Uterus (tissue), 4 donors: ENCODE measurements around the gene KLF18. TPM values are rescaled to one million over a fixed set of nuclear protein-coding genes. Genes with fewer than 3 reads are reported as not detected.

Source experiments
- DNase-seq, 2 donors: peaks; one replicate each; pipeline ENCODE4 v3.0.0-alpha.2; 2019 to 2020
- H3K27ac ChIP-seq, 2 donors: fragments of 200-600 bp; sonication (generic); 1 replicate in 1 of 2; 2 replicates in 1 of 2; pipeline ENCODE4 v1.5.1; 2016 to 2018
- H3K27me3 ChIP-seq, 2 donors: fragments of 200-600 bp; sonication (generic); one replicate each; pipeline ENCODE4 v1.5.1; 2018 to 2019; ENCODE audit warnings: control low read depth in 1 of 2
- H3K36me3 ChIP-seq, 2 donors: fragments of 200-600 bp; sonication (generic); one replicate each; pipeline ENCODE4 v1.5.1; 2019; ENCODE audit warnings: control low read depth in 1 of 2
- H3K4me1 ChIP-seq, 2 donors: fragments of 200-600 bp; sonication (generic); one replicate each; pipeline ENCODE4 v1.5.1; 2018 to 2019; ENCODE audit warnings: control low read depth in 1 of 2
- H3K4me3 ChIP-seq, 2 donors: fragments of 200-600 bp; sonication (generic); 1 replicate in 1 of 2; 2 replicates in 1 of 2; pipeline ENCODE4 v1.5.1; 2018 to 2019; ENCODE audit warnings: mild to moderate bottlenecking in 1 of 2
- H3K9me3 ChIP-seq, 2 donors: fragments of 200-600 bp; sonication (generic); one replicate each; pipeline ENCODE4 v1.5.1; 2019; ENCODE audit warnings: control low read depth in 1 of 2
- POLR2A ChIP-seq, 2 donors: fragments of 450-650 bp; IDR thresholded peaks; one replicate each; pipeline ENCODE4 v1.6.1; 2016; ENCODE audit warnings: antibody characterized with exemption in 2 of 2, mild to moderate bottlenecking in 1 of 2, moderate library complexity in 1 of 2
- intact Hi-C: fragments of 100-400 bp; cut with DNase I; formaldehyde crosslinking; loops from one replicate; pipeline ENCODE4 v1.15.1; 2023; ENCODE audit warnings: low total_unique reads
- small RNA-seq: library from RNA; depleted of rRNA; stranded (forward); fragments of <200 nt; gene quantifications from one replicate; pipeline ENCODE3, GENCODE V24; 2016
- total RNA-seq, 4 donors: library from RNA; depleted of rRNA in 3 of 4; stranded (reverse); fragments of >200 nt in 3 of 4; gene quantifications; one replicate each; pipeline versions ENCODE4 v1.1.0 to v1.2.4, GENCODE V29; 2014 to 2023
- TF ChIP-seq, protein P1 (sequence below), 4 experiments: fragments of 200-600 bp in 2 of 4; fragments of 450-650 bp in 2 of 4; sonication (generic) in 2 of 4; IDR thresholded peaks; one replicate each; pipeline ENCODE4 v1.5.1; 2016 to 2019; ENCODE audit warnings: antibody characterized with exemption in 4 of 4, mild to moderate bottlenecking in 2 of 4, moderate library complexity in 1 of 4
- donor health status: DM: yes; HTN: yes; CAD: no.

Gene KLF18
- total RNA-seq, 4 donors from 2014 or later: not detected

DNA sequence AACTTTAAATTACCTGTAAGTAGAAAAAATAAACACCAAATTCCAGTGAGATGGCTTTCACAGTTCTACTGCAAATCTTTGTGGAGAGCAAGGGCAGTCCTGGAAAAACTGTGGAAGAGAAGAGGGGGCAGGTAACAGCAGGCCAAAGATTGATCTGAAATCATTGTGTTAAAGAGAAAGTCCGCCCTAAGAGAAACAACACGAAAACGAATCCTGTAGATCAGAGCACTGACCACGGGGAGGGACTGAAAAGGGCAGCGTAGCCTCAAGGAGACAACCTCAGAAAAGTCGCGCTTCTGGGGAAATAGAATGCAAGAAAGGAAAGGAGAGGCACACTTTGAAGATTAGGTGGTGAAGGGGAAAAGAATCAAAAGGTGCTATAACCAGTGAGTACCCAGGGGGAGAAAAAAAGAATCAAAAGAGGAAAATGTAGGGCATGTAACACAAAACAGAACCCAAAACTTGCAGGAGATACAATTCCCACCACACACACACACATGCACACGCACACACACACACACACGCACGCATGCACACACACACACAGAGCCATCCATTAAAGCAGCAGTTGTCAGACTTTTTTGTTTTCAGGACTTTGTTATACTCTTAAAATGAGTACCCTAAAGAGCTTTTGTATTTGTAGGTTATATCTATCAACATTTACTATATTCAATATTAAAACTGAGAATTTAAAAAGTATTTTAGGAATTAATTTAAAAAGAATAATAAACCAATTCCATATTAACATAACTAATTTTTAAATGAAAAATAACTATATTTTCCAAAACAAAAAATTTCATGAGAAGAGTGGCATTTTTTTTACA, 50.8 kb downstream of the KLF18 start:
- no peaks in the 10 kb centered on the region for H3K9me3 ChIP-seq
- no peaks in the 10 kb centered on the region for H3K4me1 ChIP-seq
- H3K27ac ChIP-seq: no peak overlapping the region
- H3K27me3 ChIP-seq: no peaks in the 10 kb centered on the region
- no peak for TF ChIP-seq POLR2A (IDR thresholded peaks at IDR 0.05)
- TF ChIP-seq, protein P1, sequence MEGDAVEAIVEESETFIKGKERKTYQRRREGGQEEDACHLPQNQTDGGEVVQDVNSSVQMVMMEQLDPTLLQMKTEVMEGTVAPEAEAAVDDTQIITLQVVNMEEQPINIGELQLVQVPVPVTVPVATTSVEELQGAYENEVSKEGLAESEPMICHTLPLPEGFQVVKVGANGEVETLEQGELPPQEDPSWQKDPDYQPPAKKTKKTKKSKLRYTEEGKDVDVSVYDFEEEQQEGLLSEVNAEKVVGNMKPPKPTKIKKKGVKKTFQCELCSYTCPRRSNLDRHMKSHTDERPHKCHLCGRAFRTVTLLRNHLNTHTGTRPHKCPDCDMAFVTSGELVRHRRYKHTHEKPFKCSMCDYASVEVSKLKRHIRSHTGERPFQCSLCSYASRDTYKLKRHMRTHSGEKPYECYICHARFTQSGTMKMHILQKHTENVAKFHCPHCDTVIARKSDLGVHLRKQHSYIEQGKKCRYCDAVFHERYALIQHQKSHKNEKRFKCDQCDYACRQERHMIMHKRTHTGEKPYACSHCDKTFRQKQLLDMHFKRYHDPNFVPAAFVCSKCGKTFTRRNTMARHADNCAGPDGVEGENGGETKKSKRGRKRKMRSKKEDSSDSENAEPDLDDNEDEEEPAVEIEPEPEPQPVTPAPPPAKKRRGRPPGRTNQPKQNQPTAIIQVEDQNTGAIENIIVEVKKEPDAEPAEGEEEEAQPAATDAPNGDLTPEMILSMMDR (IDR thresholded peaks at IDR 0.05): no peak
- no peak overlapping the region for H3K4me3 ChIP-seq
- no peak for DNase-seq
- intact Hi-C loops: no loop called here
- H3K36me3 ChIP-seq: no peaks in the 10 kb centered on the region

DNA sequence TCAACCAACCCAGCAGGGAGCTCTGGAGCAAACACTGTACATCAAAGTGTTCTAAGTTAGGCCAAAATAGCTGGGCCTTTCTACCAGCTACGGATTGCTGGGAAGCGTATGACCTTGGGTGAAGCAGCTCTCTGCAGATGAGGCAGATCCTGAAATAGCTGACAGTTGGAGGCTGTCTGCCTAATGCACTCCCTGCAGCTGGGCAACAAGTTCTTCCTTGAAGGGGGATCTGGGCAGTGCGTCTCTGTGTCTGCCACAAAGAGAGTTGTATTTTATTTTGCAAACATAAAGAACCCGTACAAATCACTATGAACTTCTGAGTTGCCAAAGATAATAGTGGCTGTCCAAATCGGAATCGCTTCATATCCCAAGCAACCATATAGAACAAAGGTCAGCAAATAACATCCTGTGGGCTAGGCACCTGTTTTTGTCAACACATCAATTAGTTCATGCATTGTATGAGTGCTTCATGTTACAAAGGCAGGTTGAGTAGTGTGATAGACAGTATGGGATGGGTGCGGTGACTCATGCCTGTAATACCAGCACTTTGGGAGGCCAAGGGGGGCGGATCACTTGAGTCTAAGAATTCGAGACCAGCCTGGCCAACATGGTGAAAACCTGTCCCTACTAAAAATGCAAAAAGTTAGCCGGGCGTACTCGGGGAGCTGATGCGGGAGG, 51.9 kb downstream of the KLF18 start:
- TF ChIP-seq POLR2A (IDR thresholded peaks at IDR 0.05): no peak
- TF ChIP-seq, protein P1 (IDR thresholded peaks at IDR 0.05): no peak
- Histone ChIP-seq H3K4me3 (no peak overlapping the region), H3K27me3 (no peaks in the 10 kb centered on the region), H3K9me3 (no peaks in the 10 kb centered on the region), H3K4me1 (no peaks in the 10 kb centered on the region), H3K27ac (no peak overlapping the region), H3K36me3 (no peaks in the 10 kb centered on the region)
- intact Hi-C loops: no loop called here
- DNase-seq: no peak

Small RNA genes lying within 50 kb of the gene (small RNA-seq; reads per million reads assigned to genes)
- gene AL035417.1 (not detected), gene OOSP1P1 (not detected), gene RF00019 (not detected), gene RN7SL479P (not detected)

Other genes with a start within 250 kb of the KLF18 start
- 1 to 10 TPM in 2 of 4 donors, under 1 TPM in 1, not detected in 1; 0.48 to 2.7 (median 1.3) TPM for gene ARTN, start 207.8 kb downstream of the KLF18 start, total RNA-seq
- 10 to 100 TPM in 3 of 4 donors, 1 to 10 TPM in 1; 6.9 to 26.7 (median 18.0) TPM for gene IPO13, start 194.7 kb downstream of the KLF18 start, total RNA-seq
- 10 to 100 TPM in 2 of 4 donors, 1 to 10 TPM in 2; 5.1 to 18.5 (median 12.3) TPM for gene DPH2, start 171.6 kb downstream of the KLF18 start, total RNA-seq
- 100 to 1,000 TPM in 1 of 4 donors, 10 to 100 TPM in 3; 49.6 to 183 (median 65.4) TPM for gene ATP6V0B, start 166.7 kb downstream of the KLF18 start, total RNA-seq
- gene B4GALT2, start 162.4 kb downstream of the KLF18 start, total RNA-seq: 10 to 100 TPM in 2 of 4 donors, 1 to 10 TPM in 2; 2.3 to 45.8 (median 18.5) TPM
- gene CCDC24, start 150.0 kb downstream of the KLF18 start, total RNA-seq: 10 to 100 TPM in 1 of 4 donors, 1 to 10 TPM in 2, not detected in 1; 3.1 to 10.6 (median 7.0) TPM
- gene SLC6A9, start 110.2 kb downstream of the KLF18 start, total RNA-seq: 10 to 100 TPM in 2 of 4 donors, 1 to 10 TPM in 2; 4.6 to 30.9 (median 17.4) TPM
- gene KLF17, start 22.8 kb downstream of the KLF18 start, total RNA-seq: 1 to 10 TPM in 1 of 4 donors, under 1 TPM in 2, not detected in 1; 0.26 to 1.9 (median 0.58) TPM
- gene DMAP1, start 71.8 kb upstream of the KLF18 start, total RNA-seq: 10 to 100 TPM; 11.0 to 46.0 (median 25.3) TPM
- 10 to 100 TPM in 3 of 4 donors, 1 to 10 TPM in 1; 9.5 to 58.2 (median 45.6) TPM for gene ERI3, start 213.6 kb upstream of the KLF18 start, total RNA-seq